CD4-positive, alpha-beta T cell treated with Interleukin-6 at 100 ng/mL for 8 hours (primary cell): Measurements from ENCODE around the gene TCAF1.
A peak's percentile ranks its signal among the peaks of the same experiment; 100 is the strongest.
"Not testable (repeated sequence)": the region's sequence is repeated elsewhere in the genome, so short reads cannot be mapped to it uniquely, and the experiment has no call there.

ENCODE experiments used
- DNase-seq: peaks from one replicate; pipeline ENCODE4 v3.0.0-alpha.2; 2020; ENCODE audit warnings: mixed read lengths, low spot score

TCAF1 gene

DNA sequence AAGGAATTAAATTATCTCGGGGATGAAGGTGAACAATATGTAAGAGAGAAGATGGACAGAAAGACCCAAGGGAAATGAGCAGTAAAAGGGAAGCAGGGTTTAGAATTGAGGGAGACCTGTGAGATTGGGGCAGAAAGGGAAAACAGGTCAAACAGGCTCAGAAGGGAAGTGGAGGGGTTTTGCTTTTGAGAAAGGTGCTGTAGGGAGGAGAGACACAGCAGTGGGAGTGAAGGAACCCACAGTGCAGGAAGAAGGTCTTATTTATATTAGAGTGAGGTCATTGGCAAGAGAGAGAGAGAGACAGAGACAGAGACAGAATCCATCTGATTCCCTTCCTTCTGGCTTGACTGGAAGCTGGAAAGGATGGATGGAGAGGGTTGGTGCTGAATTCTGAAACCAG lies 3.5 kb upstream of the TCAF1 start:
- no peak for DNase-seq

DNA sequence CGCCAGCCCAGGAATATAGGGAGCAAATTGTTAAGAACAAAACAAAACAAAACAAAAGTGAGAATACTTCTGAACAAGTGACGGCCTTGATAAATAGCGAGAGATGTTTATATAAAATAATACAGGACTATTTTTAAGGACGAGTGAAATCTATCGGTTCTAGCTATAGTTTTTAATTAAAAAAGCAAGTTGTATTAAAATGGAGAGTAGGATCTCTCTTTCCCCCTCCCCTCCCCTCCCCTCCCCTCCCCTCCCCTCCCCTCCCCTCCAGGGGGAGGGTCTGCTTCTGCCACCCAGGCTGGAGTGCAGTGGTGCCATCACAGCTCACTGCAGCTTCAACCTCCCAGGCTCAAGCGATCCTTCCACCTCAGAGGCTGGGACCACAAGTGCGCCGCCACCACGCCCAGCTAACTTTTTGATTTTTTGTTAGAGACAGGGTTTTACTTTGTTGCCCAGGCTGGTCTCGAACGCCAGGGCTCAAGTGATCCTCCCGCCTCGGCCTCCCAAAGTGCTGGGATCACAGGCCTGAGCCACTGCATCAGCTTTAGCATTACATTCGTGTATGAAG lies 440 bp upstream of the TCAF1 start:
- no peak for DNase-seq

DNA sequence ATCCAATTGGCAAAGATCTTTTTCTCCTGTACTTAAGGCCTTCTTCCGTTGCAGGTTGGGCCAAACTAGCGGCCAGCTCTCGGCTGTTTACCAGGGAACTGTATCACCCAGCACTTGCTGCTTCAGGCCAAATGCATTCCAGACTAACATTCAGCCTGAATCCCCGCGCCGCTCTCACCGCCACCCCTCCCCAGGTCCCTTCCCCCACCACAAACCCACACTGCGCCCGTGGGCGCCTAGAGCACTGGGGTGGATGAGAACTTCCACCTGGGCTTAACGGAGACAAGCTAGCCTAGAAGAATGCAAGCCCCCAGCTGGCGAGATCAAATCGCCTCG lies 676 bp downstream of the TCAF1 start:
- no peak for DNase-seq

DNA sequence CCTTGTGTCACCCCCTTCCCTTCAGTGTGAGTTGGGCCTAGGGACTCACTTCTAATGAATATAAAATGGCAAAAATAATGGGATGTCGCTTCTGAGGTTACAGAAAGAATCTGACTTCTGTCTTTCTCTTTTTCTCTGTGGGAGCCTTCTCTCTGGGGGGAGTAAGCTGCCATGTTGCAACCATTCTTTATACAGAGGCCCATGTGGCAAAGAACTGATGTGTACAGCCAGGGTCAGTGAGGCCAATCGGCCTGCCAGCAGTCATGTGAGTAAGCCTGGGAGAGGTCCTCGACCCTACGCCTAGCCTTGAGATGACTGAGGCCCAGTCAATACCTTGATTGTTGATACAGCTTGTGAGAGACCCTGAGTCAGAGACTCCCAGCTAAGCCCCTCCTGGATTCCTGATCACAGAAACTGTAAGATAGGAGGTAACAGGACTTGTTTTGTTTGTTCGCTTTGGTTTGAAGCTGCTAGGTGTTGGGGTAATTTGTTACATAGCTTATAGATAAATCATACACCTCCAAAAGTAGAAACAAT lies 1.7 kb downstream of the TCAF1 start:
- DNase-seq, result no peak

DNA sequence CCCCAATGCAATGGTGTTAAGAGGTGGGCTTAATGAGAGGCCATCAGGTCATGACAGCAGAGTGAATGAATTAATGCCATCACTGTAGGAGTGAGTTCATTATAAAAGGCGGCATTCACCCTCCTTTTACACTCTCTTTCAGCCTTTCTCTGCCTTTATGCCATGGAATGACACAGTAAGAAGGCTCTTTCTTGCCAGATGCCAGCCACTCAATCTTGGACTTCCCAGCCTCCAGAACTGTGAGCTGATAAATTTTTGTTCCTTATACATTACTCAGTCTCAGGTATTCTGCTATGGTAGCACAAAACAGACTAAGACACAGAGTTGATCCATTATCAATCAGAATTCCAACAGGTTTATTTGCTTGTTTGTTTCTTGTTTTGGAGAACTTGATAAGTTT lies 3.2 kb downstream of the TCAF1 start:
- no peak for DNase-seq

DNA sequence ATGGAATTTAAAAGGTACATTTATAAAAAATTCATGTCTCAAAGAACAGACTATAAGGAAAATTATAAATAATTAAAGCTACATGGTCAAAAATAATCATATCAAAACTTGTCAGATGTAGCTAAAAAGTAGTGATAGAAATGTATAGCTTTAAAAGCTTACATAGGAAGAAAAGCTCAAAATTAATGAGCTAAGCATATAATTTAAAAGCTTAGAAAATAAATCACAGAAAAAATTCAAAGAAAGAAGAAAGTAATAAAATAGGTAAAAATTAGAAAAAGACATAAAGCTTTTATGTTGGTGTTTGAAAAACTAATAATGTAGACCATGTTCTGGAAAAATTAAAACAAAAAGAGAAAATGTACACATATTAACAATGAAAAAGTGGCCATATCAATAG lies 5.3 kb downstream of the TCAF1 start:
- no peak for DNase-seq

DNA sequence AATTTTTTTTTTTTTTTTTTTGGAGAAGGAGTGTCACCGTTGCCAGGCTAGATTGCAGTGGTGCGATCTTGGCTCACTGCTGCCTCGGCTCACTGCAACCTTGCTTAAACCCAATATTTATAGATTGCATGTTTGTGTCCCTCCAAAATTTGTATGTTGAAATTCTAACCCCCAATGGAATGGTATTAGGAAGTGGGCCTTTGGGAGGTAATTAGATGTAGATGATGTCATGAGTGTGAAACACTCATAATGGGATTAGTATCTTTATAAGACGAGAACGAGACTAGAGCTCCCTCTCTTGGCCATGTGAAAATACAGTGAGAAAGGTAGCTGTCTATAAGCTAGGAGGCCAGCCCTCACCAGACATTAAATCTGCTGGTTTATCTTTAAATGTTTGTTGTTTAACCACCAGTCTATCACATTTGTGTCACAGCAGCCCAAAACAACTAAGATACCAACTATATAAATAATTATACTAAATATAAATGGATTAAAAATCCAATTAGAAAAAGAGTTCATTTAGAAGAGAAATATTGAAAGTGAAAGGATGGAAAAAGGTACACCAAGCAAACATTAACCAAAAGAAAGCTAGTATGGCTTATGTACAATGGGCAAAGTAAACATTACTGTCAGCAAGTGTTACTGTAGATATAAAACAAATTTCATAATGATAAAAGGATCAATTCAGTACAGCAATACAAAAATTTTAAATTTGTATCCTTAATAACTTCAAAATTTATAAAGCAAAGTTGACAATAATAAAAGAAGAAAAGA lies 9.3 kb downstream of the TCAF1 start:
- DNase-seq, result peak; percentile 32

DNA sequence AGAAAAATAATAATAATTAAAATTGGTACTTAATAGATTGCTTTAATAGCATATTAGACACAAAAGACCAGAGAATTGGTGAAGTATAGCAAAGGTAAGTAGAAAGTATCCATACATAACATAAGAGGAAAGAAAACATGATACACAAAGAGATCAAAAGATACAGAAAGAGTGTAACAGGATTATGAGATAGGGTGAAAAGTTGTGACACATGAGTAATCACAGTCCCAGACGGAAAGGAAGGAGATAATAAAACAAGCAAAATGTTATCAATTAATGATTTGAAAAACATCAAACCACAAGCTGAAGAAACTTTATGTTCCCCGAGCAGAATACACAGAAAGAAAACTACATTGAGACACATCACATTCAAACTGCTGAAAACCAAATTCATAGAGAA lies 10.5 kb downstream of the TCAF1 start:
- DNase-seq, result no peak

DNA sequence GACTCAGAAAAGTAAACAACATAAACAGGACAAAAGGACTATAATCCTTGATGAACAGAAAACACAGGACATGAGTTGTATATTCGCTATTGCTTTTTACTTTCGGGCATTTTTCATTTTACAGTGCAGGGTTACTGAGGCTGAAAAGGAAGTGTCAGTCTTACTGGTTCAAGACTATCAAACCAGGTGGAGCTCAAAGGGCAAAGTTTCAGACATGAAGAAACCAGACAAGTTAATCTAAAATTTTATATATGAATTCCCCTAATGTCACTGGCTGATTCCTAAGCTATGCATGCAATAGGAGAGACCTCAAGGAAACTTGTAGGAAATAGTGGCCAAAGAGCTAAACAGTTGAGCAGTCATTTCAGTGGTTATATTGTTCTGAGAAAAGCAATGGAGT lies 11.4 kb downstream of the TCAF1 start:
- no peak for DNase-seq

DNA sequence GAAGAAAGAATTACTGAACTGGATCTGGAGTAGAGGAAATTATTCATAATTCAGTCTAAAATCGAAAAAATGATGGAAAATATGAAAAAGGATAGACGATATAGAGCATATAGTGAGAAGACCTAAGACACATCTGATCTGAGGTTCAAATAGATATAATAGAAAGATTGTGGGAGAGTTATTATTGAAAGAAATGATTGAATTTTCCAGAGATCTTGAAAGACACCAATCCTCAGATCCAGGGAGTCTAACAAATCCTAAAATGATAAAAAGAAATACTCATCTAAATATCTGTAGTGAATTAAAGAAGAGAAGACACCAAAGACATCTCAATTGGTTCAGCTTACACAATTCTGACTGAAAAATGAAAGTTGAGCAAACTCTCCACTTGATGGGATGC lies 12.9 kb downstream of the TCAF1 start:
- no peak for DNase-seq

DNA sequence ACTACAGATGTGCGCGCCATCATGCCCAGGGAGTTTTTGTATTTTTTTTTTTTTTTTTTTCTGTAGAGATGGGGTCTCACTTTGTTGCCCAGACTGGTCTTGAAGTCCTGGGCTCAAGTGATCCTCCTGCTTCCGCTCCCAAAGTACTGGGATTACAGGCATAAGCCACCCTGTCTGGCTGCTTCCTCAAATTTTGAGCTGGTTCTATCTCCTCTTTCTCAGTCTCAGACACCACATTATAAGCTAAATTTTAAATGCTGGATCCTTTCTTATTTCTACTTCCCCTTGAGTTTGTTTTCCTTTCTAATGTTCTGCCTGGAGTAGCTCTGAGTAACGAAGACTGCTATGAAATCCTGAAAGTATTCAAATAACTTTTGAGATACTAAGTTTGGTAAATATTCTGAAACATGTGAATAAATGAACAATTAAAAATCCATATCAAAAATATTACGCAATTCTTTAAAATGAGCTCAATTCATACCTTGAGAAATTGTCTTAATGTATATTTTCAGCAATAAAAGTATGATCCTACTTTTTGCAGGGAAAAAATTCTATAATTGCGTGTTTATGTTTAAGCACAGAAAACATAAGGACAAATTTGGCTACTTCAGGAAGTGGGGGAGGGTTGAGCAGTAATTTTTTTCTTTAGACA lies 15.0 kb downstream of the TCAF1 start:
- DNase-seq, result no peak

DNA sequence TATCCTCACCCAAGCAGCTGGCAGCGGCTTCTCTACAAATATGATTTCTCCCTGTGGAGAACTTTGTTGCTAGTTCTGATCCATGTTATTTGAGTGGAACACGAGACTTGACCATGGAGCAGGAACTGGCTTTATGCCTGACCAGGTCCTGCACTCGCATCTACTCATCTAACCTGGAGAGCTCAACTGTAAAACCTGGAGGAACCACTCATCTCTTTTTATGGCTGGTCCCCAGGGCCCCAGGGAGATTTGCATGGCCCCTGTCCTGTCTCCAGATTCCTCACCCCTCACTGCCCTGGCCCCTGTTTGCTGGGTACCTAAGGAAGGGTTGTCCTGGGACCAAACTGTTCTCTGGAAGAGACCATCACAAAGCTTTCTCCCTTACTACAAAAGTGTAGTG lies 16.0 kb downstream of the TCAF1 start:
- no peak for DNase-seq

DNA sequence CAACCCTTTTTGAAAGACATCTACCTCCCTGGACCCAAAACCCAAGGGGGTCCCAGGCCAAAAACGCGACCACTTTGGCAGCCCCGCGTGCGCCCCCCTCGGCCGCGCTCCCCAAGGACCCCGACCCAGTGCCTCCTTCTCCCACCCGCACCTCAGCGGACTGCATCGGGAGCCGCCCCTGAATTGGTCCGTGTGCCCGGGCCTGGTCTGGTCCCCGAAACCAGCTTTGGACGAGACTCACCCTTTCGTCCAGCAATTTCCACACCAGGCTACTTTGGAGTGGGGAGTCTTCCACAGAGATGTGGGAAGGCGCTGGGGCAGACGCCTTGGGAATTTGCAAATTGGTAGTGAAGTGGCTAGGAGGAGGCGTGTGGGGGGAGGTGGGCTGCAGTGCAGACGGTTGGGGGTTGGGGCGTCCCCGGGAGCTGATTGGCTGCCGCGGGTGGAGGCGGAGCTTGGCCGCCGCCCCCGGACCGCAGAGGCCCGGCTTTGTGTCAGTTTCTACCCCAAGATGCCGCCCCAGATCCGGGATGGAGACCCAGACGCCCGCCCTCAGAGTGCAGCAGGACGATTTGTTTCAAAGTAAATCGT lies 16.9 kb downstream of the TCAF1 start:
- DNase-seq, result no peak

DNA sequence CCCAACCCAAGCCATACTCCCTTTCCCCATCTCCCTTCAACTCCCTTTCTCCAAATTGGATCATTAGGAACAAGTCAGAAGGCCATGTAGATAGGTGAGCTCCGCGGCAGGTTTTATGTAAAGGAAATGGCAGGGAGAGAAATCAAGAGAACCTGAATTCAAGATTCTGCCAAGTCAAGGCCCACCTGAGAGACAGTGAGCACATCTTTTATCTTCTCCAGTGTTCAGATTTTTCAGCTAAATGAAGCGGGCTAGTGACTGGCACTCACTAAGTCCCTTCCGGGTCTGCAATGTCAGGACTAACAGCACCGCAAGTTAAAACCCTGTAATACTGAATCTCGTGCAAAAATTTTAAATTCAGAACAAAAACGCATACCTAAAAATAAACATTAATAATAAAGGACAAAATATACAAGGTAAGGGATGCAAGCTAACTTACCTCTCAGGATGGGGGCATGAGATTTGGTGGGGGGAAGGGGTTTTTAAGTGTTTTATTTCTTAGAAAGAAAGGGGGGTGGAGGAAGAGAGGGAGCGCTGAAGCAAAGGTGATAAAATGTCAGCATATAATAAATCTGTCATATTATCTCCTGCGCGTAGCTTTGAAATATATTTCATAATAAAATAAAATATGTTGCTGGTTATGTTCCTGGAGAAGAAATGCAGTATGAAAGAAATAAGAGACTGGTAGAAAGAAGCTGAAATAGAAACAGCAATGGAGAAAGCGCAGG lies 17.6 kb downstream of the TCAF1 start:
- no peak for DNase-seq

DNA sequence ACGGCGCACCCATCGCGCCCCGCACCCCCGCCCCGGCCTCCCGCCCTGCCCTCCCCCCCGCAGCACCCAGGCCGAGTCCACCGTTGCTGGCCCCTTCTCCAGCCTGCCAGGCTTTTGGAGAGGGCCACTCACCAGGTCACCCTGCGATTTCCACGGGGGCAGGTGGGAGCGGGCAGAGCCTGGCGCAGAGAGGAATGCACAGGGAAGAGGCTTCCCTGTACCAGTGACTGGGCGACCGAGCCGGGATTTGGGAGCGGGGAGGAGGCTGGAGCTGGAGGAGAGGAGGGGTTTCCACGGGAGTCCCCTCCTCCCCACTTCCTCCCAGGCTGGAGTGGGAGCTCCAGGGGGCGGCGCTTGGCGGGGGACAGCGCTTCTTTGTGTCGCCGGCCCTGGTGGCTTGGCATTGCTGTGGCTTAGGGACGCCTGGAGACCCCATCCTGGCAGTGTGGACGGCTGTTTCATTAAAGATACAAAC lies 19.3 kb downstream of the TCAF1 start:
- DNase-seq, result no peak

DNA sequence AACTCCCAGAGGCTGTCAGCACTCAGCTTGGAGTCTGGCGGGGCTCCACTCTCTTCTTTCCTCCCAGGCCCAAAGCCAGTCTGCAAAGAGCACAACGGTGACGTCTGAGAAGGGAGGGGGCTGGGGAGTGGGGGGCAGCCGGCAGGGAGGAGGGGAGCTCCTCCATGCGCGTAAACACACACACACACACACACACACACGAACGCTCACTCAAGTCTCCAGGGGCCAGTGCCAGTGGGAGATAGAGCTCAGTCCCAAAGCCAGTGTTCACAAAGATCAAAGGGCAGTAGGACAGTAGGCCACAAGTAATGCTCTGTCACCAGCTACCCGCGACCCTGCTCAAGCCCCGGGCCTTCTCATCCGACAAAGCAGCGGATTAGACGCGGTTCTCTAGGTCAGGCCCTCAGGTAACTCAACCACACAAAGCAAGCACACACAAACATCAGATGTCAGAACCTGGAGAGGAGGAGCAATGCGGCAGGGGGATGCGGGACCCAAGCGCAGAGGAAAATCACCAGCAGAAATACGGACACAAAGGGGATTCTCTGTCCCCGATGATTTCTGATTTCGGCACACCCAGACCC lies 19.9 kb downstream of the TCAF1 start:
- DNase-seq, result no peak

DNA sequence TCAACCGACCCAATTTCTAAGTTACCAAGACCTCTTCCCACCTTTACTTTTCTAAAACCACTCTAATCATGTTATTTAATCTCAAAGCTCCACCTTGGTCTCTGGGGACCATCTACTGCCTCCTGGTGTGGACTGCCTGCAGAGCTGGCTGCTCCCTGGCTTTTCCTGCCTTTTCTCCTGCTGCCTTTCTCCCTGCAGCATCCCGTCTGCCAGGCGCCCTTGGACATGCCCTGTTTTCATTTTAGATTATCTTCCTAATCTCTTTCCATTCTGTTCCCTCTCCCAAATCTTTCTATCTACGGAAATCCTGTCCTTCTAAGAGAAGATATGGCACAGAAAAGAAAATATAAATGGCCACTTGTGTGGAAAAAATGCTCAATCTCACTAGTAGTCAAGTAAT lies 23.1 kb downstream of the TCAF1 start:
- no peak for DNase-seq

DNA sequence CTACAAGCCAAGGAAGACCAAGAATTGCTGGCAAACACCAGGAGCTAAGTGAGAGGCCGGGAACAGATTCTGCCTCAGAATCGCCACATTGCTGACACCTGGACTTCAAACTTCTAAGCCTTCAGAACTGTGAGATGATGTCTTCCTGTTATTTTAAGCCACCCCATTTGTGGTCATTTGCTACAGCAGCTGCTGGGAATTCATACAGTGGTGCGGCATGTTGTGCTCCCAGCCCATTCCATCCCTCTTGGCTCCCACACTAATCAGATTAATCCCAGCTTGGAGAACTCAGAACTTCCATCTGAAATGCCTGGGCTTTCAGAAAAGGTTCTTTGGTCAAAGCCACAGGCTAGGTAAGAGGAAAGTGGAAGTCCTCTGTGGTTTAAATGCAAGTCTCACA lies 24.9 kb downstream of the TCAF1 start:
- no peak for DNase-seq

DNA sequence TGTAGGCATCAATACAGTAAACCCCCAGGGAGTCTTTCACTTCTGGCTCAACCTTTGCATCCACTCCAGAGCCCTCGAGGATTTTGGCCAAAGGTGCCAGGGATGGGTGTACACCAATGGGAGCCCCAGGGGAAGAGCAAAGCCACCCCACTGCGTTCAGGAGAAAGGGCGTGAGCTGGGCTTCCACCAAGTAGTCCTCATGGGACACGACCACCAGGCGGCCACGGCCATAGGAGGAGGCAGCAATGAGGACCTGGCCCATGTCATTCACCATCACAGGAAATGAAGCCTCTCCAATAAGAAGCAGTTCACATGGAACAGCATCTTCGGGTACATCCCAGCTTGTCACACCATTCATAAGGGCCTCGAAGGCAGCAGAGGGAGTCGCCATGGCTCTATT lies 25.8 kb downstream of the TCAF1 start:
- no peak for DNase-seq

DNA sequence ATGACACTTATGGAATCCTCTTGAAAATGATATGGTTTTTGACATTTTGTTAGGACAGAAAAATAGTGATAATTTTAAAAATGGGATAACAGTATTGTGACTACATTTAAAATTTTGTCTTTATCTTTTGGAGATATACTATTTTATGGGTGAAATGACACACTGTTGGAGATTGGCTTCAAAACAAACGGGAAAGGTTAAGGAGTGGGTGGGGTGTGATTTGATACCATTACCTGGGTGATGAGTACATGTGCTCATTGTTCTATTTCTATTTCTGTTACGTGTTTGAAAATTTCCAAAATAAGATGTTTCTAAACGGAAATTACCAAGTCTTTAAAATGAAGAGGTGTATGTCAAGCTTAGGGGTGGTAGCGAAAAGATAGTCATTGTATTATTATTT lies 28.7 kb downstream of the TCAF1 start:
- DNase-seq, result not testable (repeated sequence)

DNA sequence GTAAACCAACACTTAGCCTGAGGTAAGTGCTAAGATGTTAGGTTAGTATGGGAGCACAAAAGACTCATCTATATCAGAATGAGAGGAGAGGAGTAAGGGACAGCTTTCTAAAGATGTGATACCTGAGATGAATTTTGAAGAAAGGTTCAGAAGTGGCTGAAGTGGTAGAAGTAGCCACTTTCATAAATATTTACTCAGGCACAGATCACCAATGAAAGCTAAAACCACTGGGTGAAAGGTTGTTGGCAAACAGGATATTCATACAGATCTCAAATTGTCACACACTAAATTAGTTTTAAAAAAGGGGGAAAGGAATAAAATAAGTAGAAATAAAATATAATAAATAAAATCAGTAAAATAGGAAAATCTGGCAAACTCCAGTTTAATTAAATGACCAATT lies 30.4 kb downstream of the TCAF1 start:
- not testable (repeated sequence) for DNase-seq

DNA sequence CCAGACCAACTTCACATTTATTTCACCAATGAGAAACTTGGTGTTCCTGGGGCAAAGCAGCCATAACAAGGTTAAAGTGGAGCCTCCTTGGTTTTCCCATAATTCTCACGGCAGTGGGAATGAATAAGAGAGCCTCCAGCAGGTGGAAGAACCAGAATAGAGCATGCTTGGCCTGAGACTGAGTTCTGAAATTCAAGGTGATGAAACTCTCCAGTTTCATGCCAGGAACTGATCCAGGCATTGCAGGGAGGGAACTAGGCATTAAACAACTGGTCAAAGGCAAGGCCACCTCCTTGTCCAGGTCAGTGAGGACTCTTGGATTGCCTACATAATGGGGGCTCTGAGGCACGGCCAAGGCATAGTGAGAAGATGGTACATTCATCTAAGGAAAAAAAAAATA lies 44.0 kb downstream of the TCAF1 start:
- not testable (repeated sequence) for DNase-seq
